Right atrium auricular region (tissue), 2 donors: ENCODE measurements around the gene GNG7. TPM values are rescaled to one million over a fixed set of nuclear protein-coding genes. Genes with fewer than 3 reads are reported as not detected.
"Not testable (repeated sequence)": the region's sequence is repeated elsewhere in the genome, so short reads cannot be mapped to it uniquely, and the experiment has no call there.

ENCODE experiments used
- DNase-seq: peaks from one replicate; pipeline ENCODE4 v3.0.0-alpha.2; 2019; ENCODE audit warnings: low spot score
- H3K27ac ChIP-seq, 2 donors: fragments of 200-600 bp; sonication (generic); 1 replicate in 1 of 2; 2 replicates in 1 of 2; pipeline ENCODE4 v1.5.1; 2016 to 2019
- H3K27me3 ChIP-seq, 2 donors: fragments of 200-600 bp; sonication (generic); one replicate each; pipeline versions ENCODE4 v1.5.1 to v1.6.0; 2017 to 2019
- H3K36me3 ChIP-seq: fragments of 200-600 bp; sonication (generic); one replicate; pipeline ENCODE4 v1.5.1; 2016
- H3K4me1 ChIP-seq, 2 donors: fragments of 200-600 bp; sonication (generic); one replicate each; pipeline versions ENCODE4 v1.5.1 to v1.6.0; 2017 to 2019
- H3K4me3 ChIP-seq, 2 donors: fragments of 200-600 bp; sonication (generic); 1 replicate in 1 of 2; 2 replicates in 1 of 2; pipeline ENCODE4 v1.5.1; 2017 to 2019; ENCODE audit warnings: mild to moderate bottlenecking in 1 of 2, moderate library complexity in 1 of 2
- H3K9me3 ChIP-seq, 2 donors: fragments of 200-600 bp; sonication (generic); one replicate each; pipeline ENCODE4 v1.5.1; 2019
- CTCF ChIP-seq, 2 donors: fragments of 200-600 bp; sonication (generic); IDR thresholded peaks; one replicate each; pipeline ENCODE4 v1.5.1; 2019; ENCODE audit warnings: antibody characterized with exemption in 2 of 2
- total RNA-seq, 2 donors: library from RNA; depleted of rRNA; stranded (reverse); fragments of >200 nt; gene quantifications; one replicate each; pipeline ENCODE4 v1.1.0, GENCODE V29; 2016

GNG7 gene
- total RNA-seq, 2 donors from 2014 or later, result 18.0 to 22.8 TPM

- no peak for TF ChIP-seq CTCF (IDR thresholded peaks at IDR 0.05)
- Histone ChIP-seq H3K4me3 (no peak overlapping the region), H3K36me3 (no peaks in the 10 kb centered on the region), H3K4me1 (peaks cover 0 to 6% of the 10 kb centered on the region in 2 donors), H3K27ac (no peak overlapping the region), H3K27me3 (no peaks in the 10 kb centered on the region), H3K9me3 (peaks cover 0 to 4% of the 10 kb centered on the region in 2 donors)
- DNase-seq, result no peak
Observed at GRCh38 chr19:2659856-2660432, 42.5 kb downstream of the GNG7 start.

GRCh38 chr19:2656533-2656932 lies 46.0 kb downstream of the GNG7 start:
- no peaks in the 10 kb centered on the region for H3K27me3 ChIP-seq
- H3K36me3 ChIP-seq, result no peaks in the 10 kb centered on the region
- H3K27ac ChIP-seq, result no peak overlapping the region
- H3K4me1 ChIP-seq, result no peaks in the 10 kb centered on the region
- peaks cover 0 to 1% of the 10 kb centered on the region in 2 donors for H3K9me3 ChIP-seq
- DNase-seq, result no peak
- no peak overlapping the region for H3K4me3 ChIP-seq
- no peak for TF ChIP-seq CTCF (IDR thresholded peaks at IDR 0.05)

GRCh38 chr19:2653710-2654707 lies 48.5 kb downstream of the GNG7 start:
- H3K36me3 ChIP-seq, result no peaks in the 10 kb centered on the region
- H3K4me3 ChIP-seq, result no peak overlapping the region
- no peak overlapping the region for H3K27ac ChIP-seq
- H3K9me3 ChIP-seq, result no peaks in the 10 kb centered on the region
- no peaks in the 10 kb centered on the region for H3K4me1 ChIP-seq
- H3K27me3 ChIP-seq, result no peaks in the 10 kb centered on the region
- DNase-seq, result no peak
- TF ChIP-seq CTCF (IDR thresholded peaks at IDR 0.05), result no peak

- no peak for TF ChIP-seq CTCF (IDR thresholded peaks at IDR 0.05)
- Histone ChIP-seq H3K4me3 (no peak overlapping the region), H3K9me3 (no peaks in the 10 kb centered on the region), H3K36me3 (no peaks in the 10 kb centered on the region), H3K27ac (no peak overlapping the region), H3K27me3 (no peaks in the 10 kb centered on the region), H3K4me1 (no peaks in the 10 kb centered on the region)
- no peak for DNase-seq
Observed at GRCh38 chr19:2653218-2653617, 49.3 kb downstream of the GNG7 start.

- TF ChIP-seq CTCF (IDR thresholded peaks at IDR 0.05), result no peak
- Histone ChIP-seq H3K27ac (no peak overlapping the region), H3K4me3 (no peak overlapping the region), H3K36me3 (no peaks in the 10 kb centered on the region), H3K4me1 (no peaks in the 10 kb centered on the region), H3K9me3 (no peaks in the 10 kb centered on the region), H3K27me3 (no peaks in the 10 kb centered on the region)
- DNase-seq, result no peak
Observed at GRCh38 chr19:2652504-2653099, 49.9 kb downstream of the GNG7 start.

GRCh38 chr19:2651002-2651733 lies 51.3 kb downstream of the GNG7 start:
- not testable (repeated sequence) for H3K4me3 ChIP-seq, H3K27ac ChIP-seq, H3K9me3 ChIP-seq, H3K27me3 ChIP-seq, DNase-seq, H3K4me1 ChIP-seq, H3K36me3 ChIP-seq
